Peyer's patch (tissue), 4 donors: ENCODE data around the gene TNKS1BP1. TPM values are rescaled to one million over a fixed set of nuclear protein-coding genes. Genes with fewer than 3 reads are reported as not detected.

Experiments used
- DNase-seq, 3 donors: peaks; one replicate each; pipeline ENCODE4 v3.0.0-alpha.2; 2017 to 2019
- H3K27ac ChIP-seq, 4 donors: fragments of 200-600 bp; sonication (generic); one replicate each; pipeline ENCODE4 v1.5.1; 2016 to 2019
- H3K27me3 ChIP-seq, 2 donors: fragments of 200-600 bp; sonication (generic); one replicate each; pipeline ENCODE4 v1.5.1; 2019
- H3K36me3 ChIP-seq, 3 donors: fragments of 200-600 bp; sonication (generic); one replicate each; pipeline ENCODE4 v1.5.1; 2016 to 2019
- H3K4me1 ChIP-seq, 4 donors: fragments of 200-600 bp; sonication (generic); one replicate each; pipeline ENCODE4 v1.5.1; 2016 to 2019
- H3K4me3 ChIP-seq, 4 donors: fragments of 200-600 bp; sonication (generic); 1 replicate in 3 of 4; 2 replicates in 1 of 4; pipeline ENCODE4 v1.5.1; 2016 to 2019; ENCODE audit warnings: mild to moderate bottlenecking in 1 of 4
- H3K9me3 ChIP-seq, 4 donors: fragments of 200-600 bp; sonication (generic); one replicate each; pipeline ENCODE4 v1.5.1; 2016 to 2019; ENCODE audit warnings: mild to moderate bottlenecking in 1 of 4
- CTCF ChIP-seq, 6 experiments: fragments of 450-650 bp in 4 of 6; fragments of 200-600 bp in 2 of 6; sonication (generic) in 1 of 6; IDR thresholded peaks; one replicate each; pipeline ENCODE4 v1.5.1; 2017 to 2019; ENCODE audit warnings: antibody characterized with exemption in 6 of 6, mild to moderate bottlenecking in 3 of 6, moderate library complexity in 1 of 6
- POLR2A ChIP-seq, 2 donors: fragments of 450-650 bp; IDR thresholded peaks; one replicate each; pipeline ENCODE4 v1.5.1; 2017; ENCODE audit warnings: antibody characterized with exemption in 2 of 2, mild to moderate bottlenecking in 2 of 2, moderate library complexity in 2 of 2
- total RNA-seq, 4 donors: library from RNA; depleted of rRNA; stranded (reverse); fragments of >200 nt; gene quantifications; one replicate each; pipeline ENCODE4 v1.1.0, GENCODE V29; 2016

Gene TNKS1BP1
- total RNA-seq, 4 donors from 2014 or later, result 91.8 to 156 (median 139) TPM

GRCh38 chr11:57251037-57251436, 73.7 kb downstream of the TNKS1BP1 start:
- H3K9me3 ChIP-seq, result no peaks in the 10 kb centered on the region
- TF ChIP-seq CTCF (IDR thresholded peaks at IDR 0.05) (no peak), POLR2A (IDR thresholded peaks at IDR 0.05) (no peak)
- no peaks in the 10 kb centered on the region for H3K27me3 ChIP-seq
- no peak for DNase-seq
- no peak overlapping the region for H3K27ac ChIP-seq
- no peaks in the 10 kb centered on the region for H3K36me3 ChIP-seq
- no peaks in the 10 kb centered on the region for H3K4me1 ChIP-seq
- no peak overlapping the region for H3K4me3 ChIP-seq

Other genes with a start within 250 kb of the TNKS1BP1 start
- under 1 TPM in 1 of 4 donors, not detected in 3; 0.13 TPM for gene LRRC55, start 143.0 kb downstream of the TNKS1BP1 start, total RNA-seq
- 1 to 10 TPM in 1 of 4 donors, under 1 TPM in 3; 0.18 to 1.1 (median 0.65) TPM for gene APLNR, start 87.7 kb downstream of the TNKS1BP1 start, total RNA-seq
- gene SSRP1, start 10.9 kb upstream of the TNKS1BP1 start, total RNA-seq, result 100 to 1,000 TPM in 1 of 4 donors, 10 to 100 TPM in 3; 39.9 to 106 (median 50.6) TPM
- under 1 TPM in 1 of 4 donors, not detected in 3; 0.80 TPM for gene P2RX3, start 13.4 kb upstream of the TNKS1BP1 start, total RNA-seq
- not detected for gene PRG3, start 56.2 kb upstream of the TNKS1BP1 start, total RNA-seq
- gene PRG2, start 65.7 kb upstream of the TNKS1BP1 start, total RNA-seq, result not detected
- gene SLC43A3, start 102.2 kb upstream of the TNKS1BP1 start, total RNA-seq, result 10 to 100 TPM in 3 of 4 donors, 1 to 10 TPM in 1; 5.1 to 38.8 (median 17.6) TPM
- gene RTN4RL2, start 135.6 kb upstream of the TNKS1BP1 start, total RNA-seq, result 1 to 10 TPM in 1 of 4 donors, not detected in 3; 1.2 TPM
- gene SLC43A1, start 190.8 kb upstream of the TNKS1BP1 start, total RNA-seq, result 10 to 100 TPM in 3 of 4 donors, 1 to 10 TPM in 1; 4.6 to 19.0 (median 11.2) TPM
- gene TIMM10, start 205.8 kb upstream of the TNKS1BP1 start, total RNA-seq, result 10 to 100 TPM; 16.8 to 39.6 (median 19.6) TPM
- gene SMTNL1, start 212.6 kb upstream of the TNKS1BP1 start, total RNA-seq, result not detected
- gene UBE2L6, start 242.7 kb upstream of the TNKS1BP1 start, total RNA-seq, result 10 to 100 TPM; 15.6 to 66.0 (median 25.1) TPM